GM23248 (cell line): ENCODE data around the gene TAS1R2. TPM values are rescaled to one million over a fixed set of nuclear protein-coding genes. Genes with fewer than 3 reads are reported as not detected.

Experiments
- DNase-seq: peaks from one replicate; pipeline ENCODE4 v3.0.0-alpha.2; 2015
- H2AFZ ChIP-seq: fragments of 200-600 bp; sonication (generic); 2 replicates; pipeline ENCODE4 v1.6.1; 2016; ENCODE audit warnings: antibody characterized with exemption
- H3F3A ChIP-seq: fragments of 200-600 bp; sonication (generic); 2 replicates; pipeline ENCODE4 v1.6.1; 2016; ENCODE audit warnings: mild to moderate bottlenecking, antibody characterized with exemption, mixed run types; ENCODE audit not compliant: insufficient read depth
- H3K27ac ChIP-seq: fragments of 200-600 bp; sonication (generic); 2 replicates; pipeline ENCODE4 v1.5.1; 2016; ENCODE audit warnings: mild to moderate bottlenecking
- H3K27me3 ChIP-seq: fragments of 200-600 bp; sonication (generic); replicated peaks from 2 replicates; pipeline ENCODE4 v1.6.1; 2016; ENCODE audit warnings: mild to moderate bottlenecking; ENCODE audit not compliant: insufficient read depth
- H3K36me3 ChIP-seq: fragments of 200-600 bp; sonication (generic); 2 replicates; pipeline ENCODE4 v1.6.1; 2016; ENCODE audit warnings: low read depth, mild to moderate bottlenecking
- H3K4me1 ChIP-seq: fragments of 200-600 bp; sonication (generic); 2 replicates; pipeline ENCODE4 v1.6.1; 2016; ENCODE audit warnings: mild to moderate bottlenecking; ENCODE audit not compliant: insufficient read depth
- H3K4me2 ChIP-seq: fragments of 200-600 bp; sonication (generic); one replicate; pipeline ENCODE4 v1.6.1; 2016; ENCODE audit warnings: mild to moderate bottlenecking; ENCODE audit not compliant: unreplicated experiment
- H3K4me3 ChIP-seq: fragments of 200-600 bp; sonication (generic); 2 replicates; pipeline ENCODE4 v1.5.1; 2016; ENCODE audit warnings: mild to moderate bottlenecking
- H3K79me2 ChIP-seq: fragments of 200-600 bp; sonication (generic); 2 replicates; pipeline ENCODE4 v1.6.1; 2016; ENCODE audit warnings: mild to moderate bottlenecking; ENCODE audit not compliant: insufficient read depth
- H3K9ac ChIP-seq: fragments of 200-600 bp; sonication (generic); 2 replicates; pipeline ENCODE4 v1.6.1; 2016; ENCODE audit warnings: mild to moderate bottlenecking
- H3K9me2 ChIP-seq: fragments of 200-600 bp; sonication (generic); 2 replicates; pipeline ENCODE4 v1.6.1; 2016; ENCODE audit warnings: mixed run types, mild to moderate bottlenecking, moderate library complexity; ENCODE audit not compliant: insufficient read depth
- H3K9me3 ChIP-seq: fragments of 200-600 bp; sonication (generic); one replicate; pipeline ENCODE4 v1.6.1; 2017; ENCODE audit warnings: low read depth
- H4K20me1 ChIP-seq: fragments of 200-600 bp; sonication (generic); 2 replicates; pipeline ENCODE4 v1.6.0; 2016; ENCODE audit not compliant: insufficient read depth
- EZH2 ChIP-seq: fragments of 200-600 bp; sonication (generic); IDR thresholded peaks from 2 replicates; pipeline ENCODE4 v1.6.1; 2018; ENCODE audit warnings: antibody characterized with exemption, mild to moderate bottlenecking; ENCODE audit not compliant: insufficient read depth, poor library complexity, severe bottlenecking
- EZH2phosphoT487 ChIP-seq: fragments of 200-600 bp; sonication (generic); IDR thresholded peaks from 2 replicates; pipeline ENCODE4 v1.6.1; 2018; ENCODE audit warnings: antibody characterized with exemption, moderate library complexity, mild to moderate bottlenecking, low read depth; ENCODE audit not compliant: insufficient read depth
- WGBS, 2 experiments: methylation state at CpG; one replicate each; pipeline ENCODE4 v1.1.6; 2015 to 2017; ENCODE audit warnings: low lambda C conversion rate in 2 of 2, low coverage in 1 of 2; ENCODE audit errors: missing lambda C conversion rate in 2 of 2; 5-methylcytosine and 5-hydroxymethylcytosine counted together
- in situ Hi-C: fragments of 300-500 bp; cut with MboI; formaldehyde crosslinking; loops from 2 replicates; pipeline ENCODE4 v1.15.0; 2020
- polyA plus RNA-seq: library from polyadenylated mRNA; unstranded; fragments of >200 nt; fragmentation: Nextera tagmentation; extraction: Ambion mirVana; gene quantifications from 2 replicates; pipeline ENCODE4 v1.2.1, GENCODE V29; 2016
- total RNA-seq: library from RNA; depleted of rRNA; stranded (reverse); fragments of >200 nt; shearing (Covaris generic); gene quantifications from 2 replicates; pipeline ENCODE4 v1.2.3, GENCODE V29; 2014

Gene TAS1R2
- total and polyA plus RNA-seq, 2 experiments from 2014 or later: not detected

DNA sequence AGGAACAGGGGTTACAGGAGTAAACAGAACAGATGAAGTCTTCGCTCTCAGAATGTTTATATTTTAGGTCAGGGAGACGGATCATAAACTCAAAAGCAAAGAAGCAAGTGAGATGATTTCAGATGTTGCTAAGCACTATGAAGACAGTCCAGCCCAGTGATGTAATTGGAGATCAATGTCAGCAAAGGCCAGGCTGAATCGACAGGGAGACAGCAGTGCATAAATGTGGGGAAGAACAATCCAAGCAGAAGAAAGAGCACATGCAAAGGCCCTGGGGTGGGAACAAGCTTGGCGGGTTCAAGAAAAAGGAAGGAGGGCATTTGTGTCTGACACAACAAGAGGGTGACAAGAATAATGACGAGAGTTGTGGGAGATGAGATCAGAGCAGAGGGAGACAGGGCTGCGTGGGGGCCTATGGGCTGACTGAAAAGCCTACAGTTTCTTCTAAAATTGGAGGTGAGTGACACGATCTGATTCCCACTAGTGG lies 47.0 kb downstream of the TAS1R2 start:
- H3K36me3 ChIP-seq: no peaks in the 10 kb centered on the region
- TF ChIP-seq EZH2: no peak
- TF ChIP-seq EZH2phosphoT487: no peak
- H3K4me3 ChIP-seq: no peak overlapping the region
- H3K79me2 ChIP-seq: no peaks in the 10 kb centered on the region
- H3K4me1 ChIP-seq: no peaks in the 10 kb centered on the region
- H2AFZ ChIP-seq: no peak overlapping the region
- DNase-seq: no peak
- WGBS, 2 experiments: 40% methylated on average over 7 of the region's 7 CpGs
- H3F3A ChIP-seq: no peaks in the 10 kb centered on the region
- no peaks in the 10 kb centered on the region for H3K9me2 ChIP-seq
- no peak overlapping the region for H3K4me2 ChIP-seq
- H3K27ac ChIP-seq: no peak overlapping the region
- peaks cover 15% of the 10 kb centered on the region for H3K27me3 ChIP-seq
- H3K9me3 ChIP-seq: no peaks in the 10 kb centered on the region
- H4K20me1 ChIP-seq: no peaks in the 10 kb centered on the region
- in situ Hi-C loops: no loop called here
- no peak overlapping the region for H3K9ac ChIP-seq

DNA sequence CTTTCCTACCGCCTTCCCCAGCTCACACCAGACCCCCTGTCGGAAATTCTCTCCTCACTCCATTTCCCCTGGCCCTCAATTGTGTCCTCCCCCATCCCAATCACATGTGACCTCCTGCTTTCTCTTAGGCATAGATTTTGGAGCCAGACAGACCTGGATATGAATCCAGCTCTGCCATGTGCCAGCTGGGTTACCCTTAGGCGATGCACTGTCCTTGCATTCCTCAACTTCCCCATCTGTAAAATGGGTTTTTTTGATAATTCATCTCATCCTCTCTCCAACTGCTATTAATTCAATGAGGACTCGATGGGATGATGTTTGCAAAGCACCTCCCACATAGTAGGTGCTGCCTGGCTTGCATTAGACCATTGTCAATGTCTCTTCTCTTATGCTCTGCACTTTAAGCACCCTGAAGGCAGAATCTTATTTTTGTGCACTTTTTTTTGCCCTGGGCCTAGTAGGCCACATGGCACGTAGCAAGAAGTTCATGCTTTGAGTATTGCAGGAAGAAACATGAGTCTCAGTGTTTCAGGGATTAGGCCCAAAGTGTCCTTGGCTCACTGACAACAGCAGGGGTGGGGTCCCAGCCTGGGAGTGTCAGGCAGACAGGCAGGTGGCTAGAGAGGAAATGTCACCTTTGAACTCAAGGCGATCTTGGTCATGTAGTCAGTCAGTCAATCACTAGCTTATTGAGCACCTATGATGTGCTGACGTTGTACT lies 47.6 kb downstream of the TAS1R2 start:
- TF ChIP-seq EZH2 (no peak), EZH2phosphoT487 (no peak)

DNA sequence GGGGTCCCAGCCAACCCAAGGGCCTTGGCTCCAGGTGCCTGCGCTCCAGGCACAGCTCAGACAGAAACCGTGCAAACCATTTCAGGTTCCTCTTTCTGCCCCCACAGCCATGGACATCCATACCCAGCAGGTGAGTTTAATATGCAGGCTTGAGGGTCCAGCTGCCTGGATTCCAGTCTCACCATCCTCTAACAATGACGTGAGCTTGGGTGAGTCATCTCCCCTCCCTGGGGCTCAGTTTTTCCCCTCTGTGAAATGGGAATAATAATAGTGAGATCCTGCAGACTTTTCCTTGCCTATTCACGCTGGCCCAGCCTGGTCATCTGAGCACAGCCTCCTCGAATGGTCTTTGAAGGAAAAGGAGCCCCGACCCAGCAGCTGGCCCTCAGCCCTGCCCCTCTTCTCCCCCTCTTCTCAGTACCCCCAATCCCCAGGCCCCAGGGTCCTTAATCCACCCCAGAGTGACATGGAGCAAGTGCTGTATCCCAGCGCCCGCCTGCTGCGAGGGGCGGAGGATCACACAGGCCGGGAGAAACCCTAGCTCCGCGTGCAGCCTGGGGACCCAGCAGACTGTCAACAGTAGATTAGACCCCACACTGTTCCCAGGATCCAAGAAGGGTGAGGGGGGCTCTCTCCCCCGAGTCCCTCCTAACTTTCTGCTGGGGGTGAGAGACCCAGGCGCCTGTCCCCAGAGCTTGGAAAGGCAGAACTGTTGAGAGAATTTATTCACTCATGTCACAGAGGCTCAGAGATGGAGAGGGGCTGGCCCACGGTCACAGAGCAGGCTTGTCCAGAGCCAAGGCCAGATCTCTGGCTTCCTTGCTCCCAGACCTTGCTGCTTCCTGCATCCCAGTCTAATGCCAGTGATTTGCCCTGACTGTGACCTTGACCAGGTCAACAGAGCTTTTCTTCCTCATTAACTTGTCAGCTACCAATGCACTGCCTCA lies 49.2 kb downstream of the TAS1R2 start:
- Histone ChIP-seq H3K27me3 (peaks cover 15% of the 10 kb centered on the region), H3K4me2 (no peak overlapping the region), H4K20me1 (no peaks in the 10 kb centered on the region), H2AFZ (no peak overlapping the region), H3K9ac (no peak overlapping the region), H3K9me3 (no peaks in the 10 kb centered on the region), H3K4me1 (no peaks in the 10 kb centered on the region), H3F3A (no peaks in the 10 kb centered on the region), H3K36me3 (no peaks in the 10 kb centered on the region), H3K27ac (no peak overlapping the region), H3K9me2 (no peaks in the 10 kb centered on the region), H3K4me3 (no peak overlapping the region), H3K79me2 (no peaks in the 10 kb centered on the region)
- TF ChIP-seq EZH2phosphoT487 (no peak), EZH2 (no peak)
- DNase-seq: no peak
- in situ Hi-C loops: no loop called here
- 34 to 42% methylated on average over 13 to 16 of the region's 16 CpGs for WGBS, 2 experiments

More for the DNA sequence above, 47.6 kb downstream of the TAS1R2 start:
- in situ Hi-C loops: no loop called here
- H4K20me1 ChIP-seq: no peaks in the 10 kb centered on the region
- H3K79me2 ChIP-seq: no peaks in the 10 kb centered on the region
- H2AFZ ChIP-seq: no peak overlapping the region
- H3K4me2 ChIP-seq: no peak overlapping the region
- H3K4me3 ChIP-seq: no peak overlapping the region
- H3K9me2 ChIP-seq: no peaks in the 10 kb centered on the region
- no peaks in the 10 kb centered on the region for H3K4me1 ChIP-seq
- no peak overlapping the region for H3K27ac ChIP-seq
- 27 to 38% methylated on average over 7 of the region's 7 CpGs for WGBS, 2 experiments
- no peaks in the 10 kb centered on the region for H3K9me3 ChIP-seq
- no peaks in the 10 kb centered on the region for H3K36me3 ChIP-seq
- no peak overlapping the region for H3K9ac ChIP-seq
- DNase-seq: no peak
- H3K27me3 ChIP-seq: peaks cover 15% of the 10 kb centered on the region
- H3F3A ChIP-seq: no peaks in the 10 kb centered on the region

DNA sequence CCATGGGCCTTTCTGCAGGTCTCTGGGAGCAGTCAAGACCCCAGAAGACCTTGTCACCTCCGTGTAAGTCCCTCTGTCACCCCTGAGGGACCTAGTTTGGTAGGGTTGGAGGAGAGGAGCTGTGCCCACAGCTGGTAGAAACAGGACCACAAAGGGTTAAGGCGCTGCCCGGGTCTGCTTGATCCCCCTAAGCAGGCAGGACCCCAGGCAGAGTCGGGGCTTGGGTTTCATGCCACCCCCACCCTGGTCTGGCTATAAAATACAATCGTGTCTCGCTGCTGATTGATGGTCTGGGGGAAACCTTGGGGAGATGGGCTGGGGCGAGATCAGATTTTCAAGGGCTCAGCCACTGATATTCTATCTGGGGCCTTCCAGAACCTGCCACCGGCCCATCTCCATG lies 50.9 kb downstream of the TAS1R2 start:
- Histone ChIP-seq H3K4me3 (no peak overlapping the region), H3K79me2 (no peaks in the 10 kb centered on the region), H3K27me3 (peaks cover 15% of the 10 kb centered on the region), H3K27ac (no peak overlapping the region), H3K9me3 (no peaks in the 10 kb centered on the region), H3K4me2 (no peak overlapping the region), H4K20me1 (no peaks in the 10 kb centered on the region), H2AFZ (no peak overlapping the region), H3K9me2 (no peaks in the 10 kb centered on the region), H3F3A (no peaks in the 10 kb centered on the region), H3K4me1 (no peaks in the 10 kb centered on the region), H3K9ac (no peak overlapping the region), H3K36me3 (no peaks in the 10 kb centered on the region)
- in situ Hi-C loops: no loop called here
- no peak for DNase-seq
- WGBS, 2 experiments: 21 to 22% methylated on average over 8 of the region's 8 CpGs
- no peak for TF ChIP-seq EZH2phosphoT487
- TF ChIP-seq EZH2: no peak
